K562 (cell line): ENCODE data around the gene NPB. TPM values are rescaled to one million over a fixed set of nuclear protein-coding genes. Genes with fewer than 3 reads are reported as not detected.
A peak's percentile ranks its signal among the peaks of the same experiment; 100 is the strongest.

Source experiments
- BRCA1 ChIP-seq, 2 experiments: fragments of 450-650 bp in 1 of 2; sonication (generic) in 1 of 2; formaldehyde crosslinking in 1 of 2; IDR thresholded peaks; 2 replicates each; pipeline versions ENCODE4 v1.5.0 to v1.6.1; 2017 to 2020; ENCODE audit warnings: mild to moderate bottlenecking in 1 of 2, missing genetic modification reagents in 1 of 2
- JUND ChIP-seq, 2 experiments: IDR thresholded peaks; 2 replicates in 1 of 2; 3 replicates in 1 of 2; pipeline ENCODE4 v1.6.1; 2011; ENCODE audit warnings: borderline replicate concordance in 2 of 2, low read depth in 2 of 2, low read length in 2 of 2, improper control_type of control experiment in 1 of 2, missing biosample characterization in 1 of 2, missing genetic modification characterization in 1 of 2, missing genetic modification reagents in 1 of 2
- POLR2B ChIP-seq: fragments of 450-650 bp; IDR thresholded peaks from 2 replicates; pipeline ENCODE4 v1.6.1; 2018; ENCODE audit warnings: low read depth; ENCODE audit not compliant: partially characterized antibody
- PTTG1 ChIP-seq: fragments of 450-650 bp; IDR thresholded peaks from 2 replicates; pipeline ENCODE4 v1.6.1; 2016; ENCODE audit warnings: low read depth, mild to moderate bottlenecking, missing genetic modification characterization, missing compliant biosample characterization
- RBM14 ChIP-seq: fragments of 200-400 bp; formaldehyde crosslinking; IDR thresholded peaks from 2 replicates; pipeline ENCODE4 v1.6.1; 2018; ENCODE audit warnings: low read depth, mild to moderate bottlenecking, low read length, moderate library complexity, borderline replicate concordance; ENCODE audit not compliant: insufficient read depth
- RCOR1 ChIP-seq, 2 experiments: IDR thresholded peaks; 2 replicates each; pipeline ENCODE4 v1.6.1; 2012; ENCODE audit warnings: low read depth in 2 of 2, low read length in 2 of 2, borderline replicate concordance in 1 of 2, improper control_type of control experiment in 1 of 2
- SMAD2 ChIP-seq: fragments of 150-350 bp; IDR thresholded peaks from 2 replicates; pipeline ENCODE4 v1.6.1; 2014; ENCODE audit warnings: low read depth, mild to moderate bottlenecking, low read length
- SRSF1 ChIP-seq: fragments of 200-400 bp; formaldehyde crosslinking; IDR thresholded peaks from 2 replicates; pipeline ENCODE4 v1.6.1; 2017; ENCODE audit warnings: mild to moderate bottlenecking, low read depth, low read length, moderate library complexity
- TRIM28 ChIP-seq: fragments of 450-650 bp; IDR thresholded peaks from 2 replicates; pipeline ENCODE4 v1.6.1; 2017
- ZBTB1 ChIP-seq: sonication (generic); formaldehyde crosslinking; IDR thresholded peaks from 2 replicates; pipeline ENCODE4 v1.8.1; 2023; ENCODE audit warnings: missing genetic modification reagents, low read depth, mild to moderate bottlenecking, borderline replicate concordance
- ZNF143 ChIP-seq: sonication (generic); formaldehyde crosslinking; IDR thresholded peaks from 2 replicates; pipeline ENCODE4 v1.9.0; 2022; ENCODE audit warnings: mild to moderate bottlenecking, missing genetic modification reagents
- ZNF274 ChIP-seq: IDR thresholded peaks from 2 replicates; pipeline ENCODE4 v1.6.1; 2011; ENCODE audit warnings: low read depth, mild to moderate bottlenecking, low read length, moderate library complexity, borderline replicate concordance
- ZNF696 ChIP-seq: fragments of 250-450 bp; sonication (Bioruptor Pico); conservative IDR thresholded peaks from 2 replicates; pipeline ENCODE4 v1.4.0; 2020; ENCODE audit warnings: mild to moderate bottlenecking, moderate library complexity
- ZNF780A ChIP-seq: fragments of 250-450 bp; sonication (Bioruptor Pico); IDR thresholded peaks from 2 replicates; pipeline ENCODE4 v1.5.0; 2021; ENCODE audit warnings: mild to moderate bottlenecking
- polyA plus RNA-seq, 8 experiments: library from polyadenylated mRNA; depleted of rRNA in 4 of 8; stranded (reverse) in 5 of 8; unstranded in 3 of 8; fragments of >200 nt; fragmentation: Nextera tagmentation in 2 of 8; fragmentation: Illumina TruSeq in 1 of 8; extraction: Ambion mirVana in 2 of 8; extraction: Trizol in 1 of 8; gene quantifications; 2 replicates each; pipeline versions ENCODE4 v1.2.1 to v1.2.3, GENCODE V29; 2011 to 2014; ENCODE audit warnings: inconsistent platforms in 1 of 8, missing spikeins in 1 of 8
- total RNA-seq, 7 experiments: library from RNA; depleted of rRNA in 6 of 7; stranded (reverse); fragments of >200 nt in 6 of 7; fragmentation: Illumina TruSeq in 2 of 7; extraction: Trizol in 2 of 7; gene quantifications; 2 replicates each; pipeline versions ENCODE4 v1.2.1 to v1.2.3, GENCODE V29; 2011 to 2021; ENCODE audit warnings: low replicate concordance in 1 of 7
- TF ChIP-seq, protein P1 (sequence below): fragments of 250-450 bp; sonication (Bioruptor Pico); IDR thresholded peaks from 2 replicates; pipeline ENCODE4 v1.4.0; 2020; ENCODE audit warnings: mild to moderate bottlenecking, moderate library complexity
- TF ChIP-seq, protein P2 (sequence below): IDR thresholded peaks from 3 replicates; pipeline ENCODE4 v1.6.1; 2011; ENCODE audit warnings: borderline replicate concordance, mild to moderate bottlenecking, moderate library complexity; ENCODE audit not compliant: insufficient read length; ENCODE audit errors: extremely low read depth
- TF ChIP-seq, protein P3 (sequence below): fragments of 250-450 bp; sonication (Bioruptor Pico); IDR thresholded peaks from 2 replicates; pipeline ENCODE4 v1.5.0; 2021; ENCODE audit warnings: mild to moderate bottlenecking, borderline replicate concordance

NPB gene
- total and polyA plus RNA-seq, 9 of the 15 experiments (the other 6 are each of a cell fraction or from before 2014, with no cell fraction given): 0.03 to 0.61 (median 0.14) TPM; not detected in 2

DNA sequence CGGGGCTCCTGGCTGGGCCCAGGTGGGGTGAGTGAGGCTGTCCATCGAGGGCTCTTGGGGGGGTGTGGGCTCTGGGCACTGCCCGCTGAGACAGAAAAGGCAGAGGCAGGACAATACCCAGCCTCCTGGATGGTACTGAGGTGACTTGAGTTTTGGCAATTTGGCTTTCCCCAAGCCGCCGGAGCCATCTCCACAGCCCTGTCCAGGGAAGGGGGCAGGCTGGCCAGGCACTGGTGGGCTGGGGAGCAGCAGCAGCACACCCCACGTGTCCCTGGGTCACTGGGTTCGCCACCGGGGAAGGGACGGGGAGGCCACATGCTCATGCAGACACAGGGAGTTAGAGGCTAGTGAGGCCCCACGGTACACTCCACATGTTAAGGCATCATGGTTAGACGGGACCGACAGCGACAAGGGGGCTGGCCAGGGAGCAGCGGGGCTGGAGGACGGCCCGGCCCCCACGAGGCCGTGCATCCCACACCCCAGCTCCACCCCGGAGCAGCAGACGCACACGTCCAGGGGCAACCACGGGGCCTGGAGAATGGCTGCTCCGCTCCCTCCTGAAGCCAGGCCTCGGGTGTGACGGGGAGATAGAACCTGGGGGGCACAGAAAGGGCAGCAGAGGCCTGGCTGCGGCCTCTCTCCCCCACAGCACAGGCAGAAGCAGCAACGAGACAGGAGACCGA lies 33.9 kb upstream of the NPB start (continued):
- TF ChIP-seq, protein P1, sequence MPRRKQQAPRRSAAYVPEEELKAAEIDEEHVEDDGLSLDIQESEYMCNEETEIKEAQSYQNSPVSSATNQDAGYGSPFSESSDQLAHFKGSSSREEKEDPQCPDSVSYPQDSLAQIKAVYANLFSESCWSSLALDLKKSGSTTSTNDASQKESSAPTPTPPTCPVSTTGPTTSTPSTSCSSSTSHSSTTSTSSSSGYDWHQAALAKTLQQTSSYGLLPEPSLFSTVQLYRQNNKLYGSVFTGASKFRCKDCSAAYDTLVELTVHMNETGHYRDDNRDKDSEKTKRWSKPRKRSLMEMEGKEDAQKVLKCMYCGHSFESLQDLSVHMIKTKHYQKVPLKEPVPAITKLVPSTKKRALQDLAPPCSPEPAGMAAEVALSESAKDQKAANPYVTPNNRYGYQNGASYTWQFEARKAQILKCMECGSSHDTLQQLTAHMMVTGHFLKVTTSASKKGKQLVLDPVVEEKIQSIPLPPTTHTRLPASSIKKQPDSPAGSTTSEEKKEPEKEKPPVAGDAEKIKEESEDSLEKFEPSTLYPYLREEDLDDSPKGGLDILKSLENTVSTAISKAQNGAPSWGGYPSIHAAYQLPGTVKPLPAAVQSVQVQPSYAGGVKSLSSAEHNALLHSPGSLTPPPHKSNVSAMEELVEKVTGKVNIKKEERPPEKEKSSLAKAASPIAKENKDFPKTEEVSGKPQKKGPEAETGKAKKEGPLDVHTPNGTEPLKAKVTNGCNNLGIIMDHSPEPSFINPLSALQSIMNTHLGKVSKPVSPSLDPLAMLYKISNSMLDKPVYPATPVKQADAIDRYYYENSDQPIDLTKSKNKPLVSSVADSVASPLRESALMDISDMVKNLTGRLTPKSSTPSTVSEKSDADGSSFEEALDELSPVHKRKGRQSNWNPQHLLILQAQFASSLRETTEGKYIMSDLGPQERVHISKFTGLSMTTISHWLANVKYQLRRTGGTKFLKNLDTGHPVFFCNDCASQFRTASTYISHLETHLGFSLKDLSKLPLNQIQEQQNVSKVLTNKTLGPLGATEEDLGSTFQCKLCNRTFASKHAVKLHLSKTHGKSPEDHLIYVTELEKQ (CRISPR knock-in tag): no peak
- TF ChIP-seq, protein P2, sequence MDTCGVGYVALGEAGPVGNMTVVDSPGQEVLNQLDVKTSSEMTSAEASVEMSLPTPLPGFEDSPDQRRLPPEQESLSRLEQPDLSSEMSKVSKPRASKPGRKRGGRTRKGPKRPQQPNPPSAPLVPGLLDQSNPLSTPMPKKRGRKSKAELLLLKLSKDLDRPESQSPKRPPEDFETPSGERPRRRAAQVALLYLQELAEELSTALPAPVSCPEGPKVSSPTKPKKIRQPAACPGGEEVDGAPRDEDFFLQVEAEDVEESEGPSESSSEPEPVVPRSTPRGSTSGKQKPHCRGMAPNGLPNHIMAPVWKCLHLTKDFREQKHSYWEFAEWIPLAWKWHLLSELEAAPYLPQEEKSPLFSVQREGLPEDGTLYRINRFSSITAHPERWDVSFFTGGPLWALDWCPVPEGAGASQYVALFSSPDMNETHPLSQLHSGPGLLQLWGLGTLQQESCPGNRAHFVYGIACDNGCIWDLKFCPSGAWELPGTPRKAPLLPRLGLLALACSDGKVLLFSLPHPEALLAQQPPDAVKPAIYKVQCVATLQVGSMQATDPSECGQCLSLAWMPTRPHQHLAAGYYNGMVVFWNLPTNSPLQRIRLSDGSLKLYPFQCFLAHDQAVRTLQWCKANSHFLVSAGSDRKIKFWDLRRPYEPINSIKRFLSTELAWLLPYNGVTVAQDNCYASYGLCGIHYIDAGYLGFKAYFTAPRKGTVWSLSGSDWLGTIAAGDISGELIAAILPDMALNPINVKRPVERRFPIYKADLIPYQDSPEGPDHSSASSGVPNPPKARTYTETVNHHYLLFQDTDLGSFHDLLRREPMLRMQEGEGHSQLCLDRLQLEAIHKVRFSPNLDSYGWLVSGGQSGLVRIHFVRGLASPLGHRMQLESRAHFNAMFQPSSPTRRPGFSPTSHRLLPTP: no peak
- no peak for TF ChIP-seq ZNF696 (CRISPR knock-in tag)
- TF ChIP-seq, protein P3, sequence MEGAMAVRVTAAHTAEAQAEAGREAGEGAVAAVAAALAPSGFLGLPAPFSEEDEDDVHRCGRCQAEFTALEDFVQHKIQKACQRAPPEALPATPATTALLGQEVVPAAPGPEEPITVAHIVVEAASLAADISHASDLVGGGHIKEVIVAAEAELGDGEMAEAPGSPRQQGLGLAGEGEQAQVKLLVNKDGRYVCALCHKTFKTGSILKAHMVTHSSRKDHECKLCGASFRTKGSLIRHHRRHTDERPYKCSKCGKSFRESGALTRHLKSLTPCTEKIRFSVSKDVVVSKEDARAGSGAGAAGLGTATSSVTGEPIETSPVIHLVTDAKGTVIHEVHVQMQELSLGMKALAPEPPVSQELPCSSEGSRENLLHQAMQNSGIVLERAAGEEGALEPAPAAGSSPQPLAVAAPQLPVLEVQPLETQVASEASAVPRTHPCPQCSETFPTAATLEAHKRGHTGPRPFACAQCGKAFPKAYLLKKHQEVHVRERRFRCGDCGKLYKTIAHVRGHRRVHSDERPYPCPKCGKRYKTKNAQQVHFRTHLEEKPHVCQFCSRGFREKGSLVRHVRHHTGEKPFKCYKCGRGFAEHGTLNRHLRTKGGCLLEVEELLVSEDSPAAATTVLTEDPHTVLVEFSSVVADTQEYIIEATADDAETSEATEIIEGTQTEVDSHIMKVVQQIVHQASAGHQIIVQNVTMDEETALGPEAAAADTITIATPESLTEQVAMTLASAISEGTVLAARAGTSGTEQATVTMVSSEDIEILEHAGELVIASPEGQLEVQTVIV (CRISPR knock-in tag): no peak
- no peak for TF ChIP-seq BRCA1 (IDR thresholded peaks at IDR 0.05)
- TF ChIP-seq BRCA1 (CRISPR knock-in tag; IDR thresholded peaks at IDR 0.05): 0 out of 2 replicates have a peak, but pooled peaks have one; percentile 38
- TF ChIP-seq ZNF780A (CRISPR knock-in tag): 0 out of 2 replicates have a peak, but pooled peaks have one; percentile 75
- no peak for TF ChIP-seq TRIM28
- no peak for TF ChIP-seq JUND (IDR thresholded peaks at IDR 0.05; ENCODE audit: borderline replicate concordance, low read depth, low read length)
- no peak for TF ChIP-seq JUND (tag; IDR thresholded peaks at IDR 0.05; ENCODE audit: borderline replicate concordance, low read depth, low read length)
- TF ChIP-seq POLR2B: peak; percentile 70
- no peak for TF ChIP-seq SMAD2
- no peak for TF ChIP-seq ZNF274
- TF ChIP-seq SRSF1: 0 out of 2 replicates have a peak, but pooled peaks have one; percentile 41
- TF ChIP-seq PTTG1 (tag): no peak
- no peak for TF ChIP-seq RCOR1 (IDR thresholded peaks at IDR 0.05; ENCODE audit: borderline replicate concordance in 1 of 2, low read depth in 2 of 2, low read length in 2 of 2)
- TF ChIP-seq ZNF143 (CRISPR knock-in tag): 0 out of 2 replicates have a peak, but pooled peaks have one; percentile 48
- TF ChIP-seq RBM14: no peak
- peak; percentile 30; the same call in 1 of the 2 replicates for TF ChIP-seq ZBTB1
